Endothelial cell of umbilical vein (primary cell): ENCODE results near the gene DST.

Experiments
- EZH2 ChIP-seq: IDR thresholded peaks from 2 replicates; pipeline ENCODE4 v1.6.1; 2012; ENCODE audit warnings: borderline replicate concordance, low read depth, mild to moderate bottlenecking, moderate library complexity, low read length, inconsistent platforms; ENCODE audit not compliant: severe bottlenecking
- FOS ChIP-seq: IDR thresholded peaks from 2 replicates; pipeline ENCODE4 v1.6.1; 2011; ENCODE audit warnings: mild to moderate bottlenecking, low read length, moderate library complexity, borderline replicate concordance; ENCODE audit not compliant: insufficient read depth
- MAX ChIP-seq: IDR thresholded peaks from 2 replicates; pipeline ENCODE4 v1.6.1; 2011; ENCODE audit not compliant: insufficient read depth, insufficient read length
- POLR2A ChIP-seq: IDR thresholded peaks from 2 replicates; pipeline ENCODE4 v1.6.1; 2012; ENCODE audit warnings: low read depth, mild to moderate bottlenecking, control low read depth, low read length
- TF ChIP-seq, protein P1 (sequence below), 2 donors: IDR thresholded peaks; 1 replicate in 1 of 2; 2 replicates in 1 of 2; pipeline ENCODE4 v1.5.1; 2011; ENCODE audit warnings: low read length in 2 of 2, mild to moderate bottlenecking in 2 of 2, moderate library complexity in 2 of 2, control low read depth in 1 of 2, inconsistent platforms in 1 of 2, low read depth in 1 of 2; ENCODE audit not compliant: insufficient read depth in 1 of 2; ENCODE audit errors: extremely low read depth in 1 of 2

GRCh38 chr6:56652994-56653393, 10.3 kb upstream of the DST start:
- TF ChIP-seq FOS (peak; percentile 54), POLR2A (no peak), MAX (no peak), EZH2 (no peak)
- TF ChIP-seq, protein P1, sequence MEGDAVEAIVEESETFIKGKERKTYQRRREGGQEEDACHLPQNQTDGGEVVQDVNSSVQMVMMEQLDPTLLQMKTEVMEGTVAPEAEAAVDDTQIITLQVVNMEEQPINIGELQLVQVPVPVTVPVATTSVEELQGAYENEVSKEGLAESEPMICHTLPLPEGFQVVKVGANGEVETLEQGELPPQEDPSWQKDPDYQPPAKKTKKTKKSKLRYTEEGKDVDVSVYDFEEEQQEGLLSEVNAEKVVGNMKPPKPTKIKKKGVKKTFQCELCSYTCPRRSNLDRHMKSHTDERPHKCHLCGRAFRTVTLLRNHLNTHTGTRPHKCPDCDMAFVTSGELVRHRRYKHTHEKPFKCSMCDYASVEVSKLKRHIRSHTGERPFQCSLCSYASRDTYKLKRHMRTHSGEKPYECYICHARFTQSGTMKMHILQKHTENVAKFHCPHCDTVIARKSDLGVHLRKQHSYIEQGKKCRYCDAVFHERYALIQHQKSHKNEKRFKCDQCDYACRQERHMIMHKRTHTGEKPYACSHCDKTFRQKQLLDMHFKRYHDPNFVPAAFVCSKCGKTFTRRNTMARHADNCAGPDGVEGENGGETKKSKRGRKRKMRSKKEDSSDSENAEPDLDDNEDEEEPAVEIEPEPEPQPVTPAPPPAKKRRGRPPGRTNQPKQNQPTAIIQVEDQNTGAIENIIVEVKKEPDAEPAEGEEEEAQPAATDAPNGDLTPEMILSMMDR (IDR thresholded peaks at IDR 0.05; ENCODE audit: extremely low read depth in 1 of 2, insufficient read depth in 1 of 2, low read depth in 1 of 2, low read length in 2 of 2) = no peak
